Measurements from ENCODE around the gene RPL10A. TPM values are rescaled to one million over a fixed set of nuclear protein-coding genes. Genes with fewer than 3 reads are reported as not detected.

RPL10A gene
- 1,893 and 1,923 TPM in 2 replicates for total RNA-seq (2021; fragmentation: NEBNext Ultra II Directional; extraction: Animal tissue kit (Norgen Biotek cat#: 25700))
- polyA plus RNA-seq (2011; rRNA removed), result 2,801 and 2,948 TPM in 2 replicates
- 3,231 TPM for polyA plus RNA-seq (2011; cell fraction: cytosol; rRNA removed)
- polyA plus RNA-seq (2011; cell fraction: nucleus; rRNA removed), result 2,819 TPM
- 2,565 to 3,012 TPM (median 2,684 TPM) in 4 replicates for polyA plus RNA-seq (2012, experiment 1 of 2)
- 2,057 TPM for polyA plus RNA-seq (2012, experiment 2 of 2)
- polyA plus RNA-seq (2013, experiment 1 of 2), result 2,379 TPM
- 2,280 TPM for polyA plus RNA-seq (2013, experiment 2 of 2)
- 958 and 1,373 TPM in 2 replicates for polyA minus RNA-seq (2011; rRNA and poly(A)+ RNA removed)
- polyA minus RNA-seq (2011; cell fraction: cytosol; rRNA and poly(A)+ RNA removed), result 907 TPM
- 793 TPM for polyA minus RNA-seq (2011; cell fraction: nucleus; rRNA and poly(A)+ RNA removed)
- long read RNA-seq, experiment 1, transcript RPL10A-203 (5 exons, 1,069 nt), result minor isoform, 6 of 1,387 reads
- long read RNA-seq, experiment 1, transcript RPL10A-202 (5 exons, 1,063 nt), result minor isoform, 405 of 1,387 reads
- long read RNA-seq, experiment 1, transcript RPL10A-201 (6 exons, 716 nt), result major isoform, 664 of 1,387 reads
- long read RNA-seq, experiment 1, partial matches to known transcripts, result 226 of 1,387 reads
- long read RNA-seq, experiment 1, other reads (novel, unspliced or antisense), result 85 of 1,387 reads
- long read RNA-seq, experiment 2, transcript RPL10A-203 (5 exons, 1,069 nt), result minor isoform, 32 of 145 reads
- long read RNA-seq, experiment 2, transcript RPL10A-202 (5 exons, 1,063 nt), result minor isoform, 9 of 145 reads
- long read RNA-seq, experiment 2, transcript RPL10A-201 (6 exons, 716 nt), result major isoform, 52 of 145 reads
- long read RNA-seq, experiment 2, transcript RPL10A-204 (6 exons, 962 nt), result minor isoform, 10 of 145 reads
- long read RNA-seq, experiment 2, partial matches to known transcripts, result 22 of 145 reads
- long read RNA-seq, experiment 2, other reads (novel, unspliced or antisense), result 20 of 145 reads

DNA sequence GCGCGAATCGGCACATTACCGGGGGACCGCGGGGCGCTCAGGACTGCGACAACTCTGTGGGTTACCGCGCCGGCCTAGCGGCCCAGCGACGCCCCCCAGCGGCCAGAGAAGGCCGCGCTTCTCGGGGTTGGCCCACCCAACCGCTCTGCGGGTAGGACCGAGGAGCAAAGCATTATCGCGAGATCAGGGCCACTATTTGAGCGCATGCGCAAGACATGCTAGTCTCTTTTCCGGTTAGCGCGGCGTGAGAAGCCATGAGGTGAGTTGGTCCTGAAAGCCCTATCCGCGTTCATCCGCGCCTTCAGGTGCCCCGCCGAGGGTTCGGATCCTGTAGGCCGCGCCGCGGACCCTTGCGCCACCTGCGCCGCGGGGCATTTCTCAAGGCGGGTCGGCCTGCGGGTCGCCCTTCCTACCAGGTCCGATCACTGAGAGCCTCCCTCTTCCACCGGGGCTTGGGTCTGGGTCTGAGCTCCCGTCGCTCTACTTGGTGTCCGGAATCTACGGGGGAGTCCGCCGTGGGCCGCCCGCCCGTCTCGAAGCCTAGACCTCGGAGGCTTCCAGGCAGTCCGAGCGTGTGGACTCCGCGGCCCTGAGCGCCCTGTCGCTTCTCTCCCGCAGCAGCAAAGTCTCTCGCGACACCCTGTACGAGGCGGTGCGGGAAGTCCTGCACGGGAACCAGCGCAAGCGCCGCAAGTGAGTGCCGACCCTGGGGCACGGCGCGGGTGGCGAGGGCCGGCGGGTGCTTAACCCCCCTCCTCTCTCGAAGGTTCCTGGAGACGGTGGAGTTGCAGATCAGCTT, at the start of gene RPL10A:
TSS of gene RPL10A (plus strand) at position 221 of the 799 bp plus-strand sequence. CDS start at position 255, 34 bp downstream.
- 2% methylated on average over 65 of the region's 86 CpGs; no CpG with 5 or more reads in 1 of the 2 experiments for WGBS, 2 experiments (ENCODE audit: extremely low coverage in 1 of 2, insufficient coverage in 1 of 2, insufficient read length in 1 of 2, insufficient replicate concordance in 2 of 2, low coverage in 1 of 2, low lambda C conversion rate in 2 of 2, missing lambda C conversion rate in 1 of 2)
- CTCF ChIA-PET (ENCODE audit: partially characterized antibody), result interaction anchor here (0.5 to 5.5 kb wide), 26 partner anchors 8 to 342 kb away, joined by 3 to 30 read pairs (median 6); partner anchors contain the start of genes DEF6 and FANCE
- FAIRE-seq, result no peak
- TF ChIP-seq RAD21 (IDR thresholded peaks at IDR 0.05 in 1 of 2, conservative IDR thresholded peaks at IDR 0.05 in 1 of 2; ENCODE audit: low read depth in 2 of 2, low read length in 2 of 2), result peak; percentile 78 to 85
- peak; percentile 76; the same call in 1 of the 2 replicates for TF ChIP-seq BACH1 (IDR thresholded peaks at IDR 0.05; ENCODE audit: low read length)
- no peak for TF ChIP-seq SUZ12 (IDR thresholded peaks at IDR 0.05; ENCODE audit: low read length)
- peak; percentile 22; the same call in 1 of the 2 replicates for TF ChIP-seq SP1 (IDR thresholded peaks at IDR 0.05; ENCODE audit: low read depth, low read length)
- no peak for TF ChIP-seq RFX5 (IDR thresholded peaks at IDR 0.05; ENCODE audit: borderline replicate concordance, low read depth, low read length)
- no peak for TF ChIP-seq JUND (IDR thresholded peaks at IDR 0.05; ENCODE audit: low read length)

More for the DNA sequence above, at the start of gene RPL10A:
- peaks cover 4% of the 10 kb centered on the region; the same call in 1 of the 2 replicates for H3K79me1 ChIP-seq (ENCODE audit: low read depth, low read length)
- peak within 1 kb of the TSS; percentile 85 for H3K18ac ChIP-seq (ENCODE audit: extremely low read depth, low read length)
- H4K20me1 ChIP-seq (replicated peaks in 1 of 2; ENCODE audit: control insufficient read depth in 1 of 2, insufficient read depth in 2 of 2, low read length in 2 of 2), result peaks cover 27 to 29% of the 10 kb centered on the region in 2 experiments
- POLR2A ChIA-PET (ENCODE audit: partially characterized antibody), result interaction anchor here (0.5 to 30.9 kb wide), 28 partner anchors 14 to 682 kb away, joined by 3 to 1319 read pairs (median 4); partner anchors contain the start of genes DEF6, FANCE, PPARD and TEAD3
- peak within 1 kb of the TSS; percentile 98 to 99 for H3K4me2 ChIP-seq (ENCODE audit: insufficient read depth in 1 of 2, low read depth in 2 of 2, low read length in 2 of 2)
- DNase-seq (ENCODE audit: low read depth in 1 of 2, low spot score in 2 of 2), result peak; percentile 82 to 96
- H2AK5ac ChIP-seq (ENCODE audit: low read depth, low read length), result no peak within 1 kb of the TSS; the same call in 1 of the 2 replicates
- H3K4me1 ChIP-seq (replicated peaks in 1 of 4; ENCODE audit: control insufficient read depth in 3 of 4, insufficient read depth in 4 of 4, low read length in 3 of 4), result peaks cover 0 to 8% (median 5%) of the 10 kb centered on the region in 4 experiments; a peak in 6 of 7 replicates
- H2AFZ ChIP-seq (ENCODE audit: low read length), result 0 out of 2 replicates have a peak within 1 kb of the TSS, but pooled peaks have one; percentile 61
- H3K23ac ChIP-seq (ENCODE audit: insufficient read length), result no peak within 1 kb of the TSS
- H3K23me2 ChIP-seq (ENCODE audit: low read depth, low read length), result peaks cover 13% of the 10 kb centered on the region
- no peaks in the 10 kb centered on the region; a peak in 1 of 4 replicates for H3K9me3 ChIP-seq (ENCODE audit: insufficient read depth in 2 of 2, low read depth in 1 of 2, low read length in 1 of 2)
- H3K79me2 ChIP-seq (ENCODE audit: control insufficient read depth in 1 of 2, insufficient read depth in 2 of 2, low read length in 2 of 2), result peaks cover 14 to 30% of the 10 kb centered on the region in 2 experiments
- peak within 1 kb of the TSS; percentile 98 for H2BK15ac ChIP-seq (ENCODE audit: low read length)
- H3K4me3 ChIP-seq (ENCODE audit: extremely low read depth in 1 of 4, insufficient read depth in 2 of 4, low read depth in 3 of 4, low read length in 4 of 4), result peak within 1 kb of the TSS; percentile 86 to 99 (median 92)
- peak within 1 kb of the TSS; percentile 76 for H3K4ac ChIP-seq (replicated peaks; ENCODE audit: insufficient read length, low read depth, low read length)
- H3K9ac ChIP-seq (replicated peaks in 1 of 4; ENCODE audit: extremely low read depth in 1 of 4, low read depth in 3 of 4, low read length in 3 of 4), result peak within 1 kb of the TSS; percentile 90 to 99 (median 98)
- H2BK120ac ChIP-seq (replicated peaks; ENCODE audit: low read depth, low read length), result no peak within 1 kb of the TSS
- H3K27ac ChIP-seq (ENCODE audit: low read depth, low read length), result peak within 1 kb of the TSS; percentile 94
- H2BK5ac ChIP-seq (ENCODE audit: low read depth, low read length), result peak within 1 kb of the TSS; percentile 94
- H3K56ac ChIP-seq (replicated peaks; ENCODE audit: insufficient read length, low read depth, low read length), result peak within 1 kb of the TSS; percentile 97
- peak within 1 kb of the TSS; percentile 79; the same call in 1 of the 2 replicates for H2BK12ac ChIP-seq (ENCODE audit: low read depth, low read length)
- H4K5ac ChIP-seq (ENCODE audit: insufficient read length, low read depth, low read length), result peak within 1 kb of the TSS; percentile 94
- no peak within 1 kb of the TSS for H3K14ac ChIP-seq (ENCODE audit: insufficient read length)
- peak within 1 kb of the TSS; percentile 100 for H4K8ac ChIP-seq (ENCODE audit: extremely low read depth, insufficient read depth, low read length)
- H4K91ac ChIP-seq (replicated peaks; ENCODE audit: insufficient read length, low read length), result peak within 1 kb of the TSS; percentile 29
- no peaks in the 10 kb centered on the region; a peak in 1 of 7 replicates for H3K27me3 ChIP-seq (replicated peaks in 1 of 4; ENCODE audit: control insufficient read depth in 3 of 4, extremely low read depth in 1 of 4, insufficient read depth in 3 of 4, low read length in 3 of 4)
- H2BK20ac ChIP-seq (ENCODE audit: low read length), result 0 out of 2 replicates have a peak within 1 kb of the TSS, but pooled peaks have one; percentile 21
- peaks cover 26 to 53% (median 32%) of the 10 kb centered on the region in 4 experiments for H3K36me3 ChIP-seq (ENCODE audit: control insufficient read depth in 2 of 4, insufficient read depth in 4 of 4, low read length in 3 of 4)

Data from H1 (cell line).